Keratinocyte (primary cell): Measurements from ENCODE around the gene FAM20C. TPM values are rescaled to one million over a fixed set of nuclear protein-coding genes. Genes with fewer than 3 reads are reported as not detected.

Source experiments
- DNase-seq: peaks from one replicate; pipeline ENCODE4 v3.0.0-alpha.2; 2011; ENCODE audit warnings: low read depth, missing footprints, low spot score
- FAIRE-seq: peaks from 2 replicates; lab custom pipeline; 2011; peaks lifted over from hg19 to GRCh38; lab: Jason Lieb, UNC
- H2AFZ ChIP-seq: 2 replicates; pipeline ENCODE4 v1.6.0; 2012; ENCODE audit warnings: low read length, control low read depth, inconsistent platforms; ENCODE audit not compliant: control insufficient read depth
- H3K27ac ChIP-seq: 2 replicates; pipeline ENCODE4 v1.5.1; 2011; ENCODE audit warnings: low read length; ENCODE audit not compliant: control insufficient read depth, insufficient read depth
- H3K27me3 ChIP-seq: 3 replicates; pipeline ENCODE4 v1.6.0; 2011; ENCODE audit warnings: low read length; ENCODE audit not compliant: control insufficient read depth, insufficient read depth; ENCODE audit errors: extremely low read depth
- H3K36me3 ChIP-seq, 2 experiments: 2 replicates in 1 of 2; 3 replicates in 1 of 2; pipeline ENCODE4 v1.5.1; 2011; ENCODE audit warnings: low read length in 2 of 2, mild to moderate bottlenecking in 1 of 2; ENCODE audit not compliant: control insufficient read depth in 2 of 2, insufficient read depth in 2 of 2; ENCODE audit errors: extremely low read depth in 1 of 2
- H3K4me1 ChIP-seq: 3 replicates; pipeline ENCODE4 v1.5.1; 2011; ENCODE audit warnings: low read length; ENCODE audit not compliant: control insufficient read depth, insufficient read depth; ENCODE audit errors: extremely low read depth
- H3K4me2 ChIP-seq: 3 replicates; pipeline ENCODE4 v1.6.0; 2011; ENCODE audit warnings: low read depth, low read length; ENCODE audit not compliant: control insufficient read depth, insufficient read depth; ENCODE audit errors: extremely low read depth
- H3K4me3 ChIP-seq, 3 experiments: fragments of 200-600 bp in 1 of 3; sonication (generic) in 1 of 3; 2 replicates in 2 of 3; 3 replicates in 1 of 3; pipeline ENCODE4 v1.5.1; 2011 to 2016; ENCODE audit warnings: low read length in 3 of 3, mild to moderate bottlenecking in 3 of 3, control low read depth in 2 of 3, inconsistent platforms in 1 of 3, low read depth in 1 of 3, mixed read lengths in 1 of 3, mixed run types in 1 of 3, moderate library complexity in 1 of 3; ENCODE audit not compliant: control insufficient read depth in 2 of 3, insufficient read depth in 2 of 3; ENCODE audit errors: extremely low read depth in 1 of 3
- H3K79me2 ChIP-seq: 2 replicates; pipeline ENCODE4 v1.6.0; 2012; ENCODE audit warnings: low read length; ENCODE audit not compliant: control insufficient read depth, insufficient read depth
- H3K9ac ChIP-seq: 3 replicates; pipeline ENCODE4 v1.6.0; 2011; ENCODE audit warnings: low read length; ENCODE audit not compliant: control insufficient read depth, insufficient read depth; ENCODE audit errors: extremely low read depth
- H3K9me1 ChIP-seq: 3 replicates; pipeline ENCODE4 v1.6.0; 2011; ENCODE audit warnings: low read length; ENCODE audit not compliant: control insufficient read depth, insufficient read depth; ENCODE audit errors: extremely low read depth
- H3K9me3 ChIP-seq: 2 replicates; pipeline ENCODE4 v1.5.1; 2012; ENCODE audit warnings: low read depth, low read length; ENCODE audit not compliant: control insufficient read depth
- H4K20me1 ChIP-seq: 3 replicates; pipeline ENCODE4 v1.6.0; 2011; ENCODE audit warnings: low read length; ENCODE audit not compliant: control insufficient read depth, insufficient read depth; ENCODE audit errors: extremely low read depth
- EZH2 ChIP-seq: IDR thresholded peaks from one replicate; pipeline ENCODE4 v1.6.1; 2012; ENCODE audit warnings: inconsistent platforms, mild to moderate bottlenecking, low read length, moderate library complexity
- dilution Hi-C: fragments of 300-500 bp; cut with MboI; formaldehyde crosslinking; loops from one replicate; pipeline ENCODE4 v1.7.0; 2020; ENCODE audit warnings: low sequenced_read_pairs; ENCODE audit not compliant: extremely low pct_ligation_motif_present
- polyA plus RNA-seq, 5 experiments: library from polyadenylated mRNA; depleted of rRNA in 3 of 5; stranded (reverse) in 3 of 5; stranded (forward) in 1 of 5; unstranded in 1 of 5; fragments of >200 nt; gene quantifications; 1 replicate in 1 of 5; 2 replicates in 3 of 5; 3 replicates in 1 of 5; pipeline versions ENCODE4 v1.2.1 to v1.2.3, GENCODE V29; 2011 to 2012; ENCODE audit warnings: missing spikeins in 2 of 5, low read depth in 1 of 5, low replicate concordance in 1 of 5
- TF ChIP-seq, protein P1 (sequence below), 3 experiments: IDR thresholded peaks in 1 of 3; conservative IDR thresholded peaks in 1 of 3; optimal IDR thresholded peaks in 1 of 3; 2 replicates in 2 of 3; 3 replicates in 1 of 3; pipeline versions ENCODE3 to v1.5.1; 2011; ENCODE audit warnings: low read length in 3 of 3, mild to moderate bottlenecking in 3 of 3, moderate library complexity in 2 of 3, control low read depth in 1 of 3, inconsistent platforms in 1 of 3; ENCODE audit not compliant: insufficient read depth in 2 of 3; ENCODE audit errors: extremely low read depth in 1 of 3

Gene FAM20C
- polyA plus RNA-seq, 1 donor (not counting 4 experiments of a cell fraction or from before 2014, with no cell fraction given), result 3.8 TPM

DNA sequence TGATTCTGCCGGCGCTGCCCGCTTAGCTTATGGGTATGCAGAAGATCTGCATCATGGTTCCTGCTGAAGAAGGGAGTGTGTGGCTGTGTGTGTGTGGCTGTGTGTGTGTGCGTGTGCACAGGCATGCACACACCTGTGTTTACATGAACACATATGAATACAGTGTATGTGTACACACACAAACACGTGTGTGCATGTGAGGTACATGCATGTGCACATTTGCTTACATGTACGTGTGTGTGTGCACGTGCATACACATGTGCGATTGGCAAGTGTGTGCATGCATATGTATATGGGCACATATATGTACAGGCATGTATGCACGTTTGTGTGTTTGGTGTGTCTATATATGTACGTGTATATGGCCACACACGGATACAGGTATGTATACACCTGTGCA, 16.4 kb upstream of the FAM20C start:
- DNase-seq, result no peak
- FAIRE-seq, result no peak
- H3K9me3 ChIP-seq, result no peaks in the 10 kb centered on the region
- H2AFZ ChIP-seq, result no peak overlapping the region
- no peaks in the 10 kb centered on the region for H3K36me3 ChIP-seq
- H3K9me1 ChIP-seq, result no peaks in the 10 kb centered on the region
- peaks cover 3% of the 10 kb centered on the region for H3K27me3 ChIP-seq
- no peak overlapping the region for H3K27ac ChIP-seq
- no peak overlapping the region for H3K4me2 ChIP-seq
- dilution Hi-C loops, result no loop called here
- TF ChIP-seq, protein P1, sequence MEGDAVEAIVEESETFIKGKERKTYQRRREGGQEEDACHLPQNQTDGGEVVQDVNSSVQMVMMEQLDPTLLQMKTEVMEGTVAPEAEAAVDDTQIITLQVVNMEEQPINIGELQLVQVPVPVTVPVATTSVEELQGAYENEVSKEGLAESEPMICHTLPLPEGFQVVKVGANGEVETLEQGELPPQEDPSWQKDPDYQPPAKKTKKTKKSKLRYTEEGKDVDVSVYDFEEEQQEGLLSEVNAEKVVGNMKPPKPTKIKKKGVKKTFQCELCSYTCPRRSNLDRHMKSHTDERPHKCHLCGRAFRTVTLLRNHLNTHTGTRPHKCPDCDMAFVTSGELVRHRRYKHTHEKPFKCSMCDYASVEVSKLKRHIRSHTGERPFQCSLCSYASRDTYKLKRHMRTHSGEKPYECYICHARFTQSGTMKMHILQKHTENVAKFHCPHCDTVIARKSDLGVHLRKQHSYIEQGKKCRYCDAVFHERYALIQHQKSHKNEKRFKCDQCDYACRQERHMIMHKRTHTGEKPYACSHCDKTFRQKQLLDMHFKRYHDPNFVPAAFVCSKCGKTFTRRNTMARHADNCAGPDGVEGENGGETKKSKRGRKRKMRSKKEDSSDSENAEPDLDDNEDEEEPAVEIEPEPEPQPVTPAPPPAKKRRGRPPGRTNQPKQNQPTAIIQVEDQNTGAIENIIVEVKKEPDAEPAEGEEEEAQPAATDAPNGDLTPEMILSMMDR (optimal IDR thresholded peaks at IDR 0.05 in 1 of 3, IDR thresholded peaks at IDR 0.05 in 1 of 3, conservative IDR thresholded peaks at IDR 0.05 in 1 of 3; ENCODE audit: extremely low read depth in 1 of 3, insufficient read depth in 2 of 3, low read length in 3 of 3), result no peak
- TF ChIP-seq EZH2, result no peak
- H3K4me1 ChIP-seq, result peaks cover 4% of the 10 kb centered on the region
- no peaks in the 10 kb centered on the region for H4K20me1 ChIP-seq
- H3K9ac ChIP-seq, result no peak overlapping the region
- H3K4me3 ChIP-seq, result no peak overlapping the region
- no peaks in the 10 kb centered on the region for H3K79me2 ChIP-seq

DNA sequence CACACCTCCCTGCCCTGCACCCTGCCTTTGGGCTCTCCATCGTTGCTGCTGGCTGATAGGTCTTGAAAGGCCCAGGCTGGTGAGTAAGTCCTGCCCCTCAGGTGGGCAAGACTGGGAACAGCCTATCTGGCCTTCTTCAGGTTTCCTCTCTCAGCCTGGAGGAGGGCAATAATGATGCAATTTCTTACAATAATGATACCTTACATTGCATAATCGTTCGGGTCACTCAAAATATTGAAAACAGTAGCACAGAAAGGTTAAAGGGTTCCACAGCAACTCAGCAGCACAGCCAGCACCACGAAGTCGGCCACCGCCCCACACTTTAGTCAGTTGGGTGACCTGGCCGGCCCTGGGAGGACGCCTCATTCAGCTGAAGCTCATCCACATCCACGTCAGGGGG, 16.0 kb upstream of the FAM20C start:
- Histone ChIP-seq H2AFZ (no peak overlapping the region), H3K79me2 (no peaks in the 10 kb centered on the region), H4K20me1 (no peaks in the 10 kb centered on the region), H3K9me1 (no peaks in the 10 kb centered on the region), H3K27me3 (peaks cover 3% of the 10 kb centered on the region), H3K27ac (no peak overlapping the region), H3K36me3 (no peaks in the 10 kb centered on the region), H3K4me1 (peaks cover 4% of the 10 kb centered on the region), H3K4me3 (no peak overlapping the region), H3K4me2 (no peak overlapping the region), H3K9ac (no peak overlapping the region), H3K9me3 (no peaks in the 10 kb centered on the region)
- no peak for DNase-seq
- dilution Hi-C loops, result no loop called here
- no peak for TF ChIP-seq EZH2
- TF ChIP-seq, protein P1 (optimal IDR thresholded peaks at IDR 0.05 in 1 of 3, IDR thresholded peaks at IDR 0.05 in 1 of 3, conservative IDR thresholded peaks at IDR 0.05 in 1 of 3; ENCODE audit: extremely low read depth in 1 of 3, insufficient read depth in 2 of 3, low read length in 3 of 3), result no peak
- FAIRE-seq, result no peak
